GM23338 (cell line): Measurements from ENCODE around the gene LRRTM2. TPM values are rescaled to one million over a fixed set of nuclear protein-coding genes. Genes with fewer than 3 reads are reported as not detected.

Experiments used
- ATAC-seq: fragments of 200-7000 bp; cut with Tn5 transposase; 3 replicates; pipeline ENCODE4 v1.9.1; 2020
- DNase-seq: peaks from one replicate; pipeline ENCODE4 v3.0.0-alpha.2; 2015; ENCODE audit warnings: low spot score
- H2AFZ ChIP-seq: fragments of 200-600 bp; sonication (generic); 2 replicates; pipeline ENCODE4 v1.8.0; 2016; ENCODE audit warnings: antibody characterized with exemption, mild to moderate bottlenecking, moderate library complexity
- H3F3A ChIP-seq: fragments of 200-600 bp; sonication (generic); replicated peaks from 2 replicates; pipeline ENCODE4 v1.8.0; 2017; ENCODE audit warnings: antibody characterized with exemption, mixed run types, low read depth
- H3K27ac ChIP-seq: fragments of 200-600 bp; sonication (generic); 2 replicates; pipeline ENCODE4 v1.6.1; 2016; ENCODE audit warnings: low read depth
- H3K27me3 ChIP-seq: fragments of 200-600 bp; sonication (generic); 2 replicates; pipeline ENCODE4 v1.8.0; 2016; ENCODE audit warnings: mild to moderate bottlenecking, mixed run types, moderate library complexity; ENCODE audit not compliant: insufficient read depth
- H3K36me3 ChIP-seq: fragments of 200-600 bp; sonication (generic); 2 replicates; pipeline ENCODE4 v1.8.0; 2016; ENCODE audit warnings: mild to moderate bottlenecking; ENCODE audit not compliant: insufficient read depth
- H3K4me1 ChIP-seq: fragments of 200-600 bp; sonication (generic); 2 replicates; pipeline ENCODE4 v1.8.0; 2016; ENCODE audit warnings: mild to moderate bottlenecking, moderate library complexity; ENCODE audit not compliant: insufficient read depth
- H3K4me2 ChIP-seq: fragments of 200-600 bp; sonication (generic); 2 replicates; pipeline ENCODE4 v1.7.1; 2017; ENCODE audit warnings: mixed run types
- H3K4me3 ChIP-seq: fragments of 200-600 bp; sonication (generic); 2 replicates; pipeline ENCODE4 v1.6.1; 2016; ENCODE audit warnings: mixed run types
- H3K79me2 ChIP-seq: fragments of 200-600 bp; sonication (generic); replicated peaks from 2 replicates; pipeline ENCODE4 v1.8.0; 2017; ENCODE audit warnings: mild to moderate bottlenecking; ENCODE audit not compliant: insufficient read depth
- H3K9me2 ChIP-seq: fragments of 200-600 bp; sonication (generic); 2 replicates; pipeline ENCODE4 v1.8.0; 2017; ENCODE audit not compliant: insufficient read depth
- H4K20me1 ChIP-seq: fragments of 200-600 bp; sonication (generic); replicated peaks from 2 replicates; pipeline ENCODE4 v1.8.0; 2017; ENCODE audit warnings: mild to moderate bottlenecking; ENCODE audit not compliant: insufficient read depth
- H3K27ac Mint-ChIP-seq: 2 replicates; pipeline ENCODE4 v1.8.0; 2020; ENCODE audit warnings: inconsistent platforms, mild to moderate bottlenecking, moderate library complexity, mixed read lengths
- H3K27me3 Mint-ChIP-seq: 3 replicates; pipeline ENCODE4 v1.8.0; 2022; ENCODE audit warnings: low read depth, mild to moderate bottlenecking, moderate library complexity, mixed read lengths, inconsistent platforms; ENCODE audit not compliant: insufficient read depth, poor library complexity
- H3K36me3 Mint-ChIP-seq: 3 replicates; pipeline ENCODE4 v1.8.0; 2021; ENCODE audit warnings: low read depth, mild to moderate bottlenecking, inconsistent platforms, moderate library complexity, mixed read lengths
- H3K4me1 Mint-ChIP-seq: 3 replicates; pipeline ENCODE4 v1.8.0; 2020; ENCODE audit warnings: mild to moderate bottlenecking, inconsistent platforms, mixed read lengths
- H3K4me3 Mint-ChIP-seq: 3 replicates; pipeline ENCODE4 v1.8.0; 2021; ENCODE audit warnings: moderate library complexity, mild to moderate bottlenecking, inconsistent platforms, mixed read lengths
- H3K9me3 Mint-ChIP-seq: 3 replicates; pipeline ENCODE4 v1.8.0; 2020; ENCODE audit warnings: moderate library complexity, mild to moderate bottlenecking, inconsistent platforms, mixed read lengths
- CREB1 ChIP-seq: fragments of 250-450 bp; sonication (Bioruptor Pico); IDR thresholded peaks from 2 replicates; pipeline ENCODE4 v1.5.0; 2020; ENCODE audit warnings: low read depth, mild to moderate bottlenecking, moderate library complexity
- CTCF ChIP-seq, 2 experiments: fragments of 200-600 bp in 1 of 2; sonication (generic) in 1 of 2; conservative IDR thresholded peaks; 2 replicates each; pipeline versions ENCODE4 v1.5.1 to v1.6.1; 2016 to 2017; ENCODE audit warnings: antibody characterized with exemption in 2 of 2, low read depth in 2 of 2, mild to moderate bottlenecking in 2 of 2, moderate library complexity in 1 of 2
- ETS1 ChIP-seq: IDR thresholded peaks from 2 replicates; pipeline ENCODE4 v1.6.1; 2016; ENCODE audit warnings: antibody characterized with exemption
- EZH2 ChIP-seq: fragments of 200-600 bp; sonication (generic); IDR thresholded peaks from one replicate; pipeline ENCODE4 v1.8.0; 2017; ENCODE audit warnings: antibody characterized with exemption, mild to moderate bottlenecking, low read depth; ENCODE audit not compliant: unreplicated experiment
- EZH2phosphoT487 ChIP-seq: fragments of 200-600 bp; sonication (generic); IDR thresholded peaks from one replicate; pipeline ENCODE4 v1.8.1; 2018; ENCODE audit warnings: antibody characterized with exemption; ENCODE audit not compliant: unreplicated experiment
- JUNB ChIP-seq: IDR thresholded peaks from one replicate; pipeline ENCODE4 v1.6.1; 2016; ENCODE audit warnings: antibody characterized with exemption; ENCODE audit not compliant: unreplicated experiment
- NANOG ChIP-seq: IDR thresholded peaks from 2 replicates; pipeline ENCODE4 v1.6.1; 2016; ENCODE audit warnings: antibody characterized with exemption, borderline replicate concordance
- STAT1 ChIP-seq: IDR thresholded peaks from one replicate; pipeline ENCODE4 v1.6.1; 2016; ENCODE audit warnings: antibody characterized with exemption; ENCODE audit not compliant: unreplicated experiment
- ZNF114 ChIP-seq: fragments of 250-450 bp; sonication (Bioruptor Pico); IDR thresholded peaks from 2 replicates; pipeline ENCODE4 v1.5.0; 2020; ENCODE audit warnings: mild to moderate bottlenecking, moderate library complexity
- ZNF331 ChIP-seq: fragments of 250-450 bp; sonication (Bioruptor Pico); IDR thresholded peaks from 2 replicates; pipeline ENCODE4 v1.5.0; 2020; ENCODE audit warnings: low read depth, mild to moderate bottlenecking, moderate library complexity
- polyA plus RNA-seq: library from polyadenylated mRNA; unstranded; fragments of >200 nt; fragmentation: Nextera tagmentation; extraction: Ambion mirVana; gene quantifications from 2 replicates; pipeline ENCODE4 v1.2.1, GENCODE V29; 2016
- total RNA-seq: library from RNA; depleted of rRNA; stranded (reverse); fragments of >200 nt; shearing (Covaris generic); gene quantifications from 2 replicates; pipeline ENCODE4 v1.2.3, GENCODE V29; 2014
- TF ChIP-seq, protein P1 (sequence below): fragments of 250-450 bp; sonication (Bioruptor Pico); IDR thresholded peaks from 2 replicates; pipeline ENCODE4 v1.5.0; 2020; ENCODE audit warnings: mild to moderate bottlenecking, moderate library complexity

Gene LRRTM2
- total and polyA plus RNA-seq, 2 experiments from 2014 or later, result 1.5 TPM; not detected in 1

DNA sequence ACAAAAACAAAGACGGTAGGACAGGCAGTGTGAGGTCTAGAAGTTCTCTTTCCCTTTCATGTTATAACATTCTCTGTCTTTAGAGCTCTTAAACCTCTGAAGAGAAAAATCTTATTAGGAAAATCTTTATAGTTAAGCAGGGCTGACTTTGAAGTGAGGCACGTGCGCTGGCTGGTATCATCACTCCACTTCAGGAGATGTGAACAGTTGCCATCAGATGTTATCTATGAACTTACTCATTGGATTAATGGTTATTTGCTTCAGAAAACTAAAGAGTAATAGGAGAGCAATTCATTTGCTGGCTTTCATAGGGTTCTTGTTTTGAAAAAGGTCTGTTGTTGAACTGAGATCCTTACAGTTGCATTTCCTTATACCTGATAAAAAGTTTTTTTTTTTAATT, 25.7 kb downstream of the LRRTM2 start (continued):
- TF ChIP-seq EZH2 (no peak), EZH2phosphoT487 (no peak), ZNF331 (CRISPR knock-in tag) (no peak), ZNF114 (CRISPR knock-in tag) (no peak), CREB1 (no peak)

DNA sequence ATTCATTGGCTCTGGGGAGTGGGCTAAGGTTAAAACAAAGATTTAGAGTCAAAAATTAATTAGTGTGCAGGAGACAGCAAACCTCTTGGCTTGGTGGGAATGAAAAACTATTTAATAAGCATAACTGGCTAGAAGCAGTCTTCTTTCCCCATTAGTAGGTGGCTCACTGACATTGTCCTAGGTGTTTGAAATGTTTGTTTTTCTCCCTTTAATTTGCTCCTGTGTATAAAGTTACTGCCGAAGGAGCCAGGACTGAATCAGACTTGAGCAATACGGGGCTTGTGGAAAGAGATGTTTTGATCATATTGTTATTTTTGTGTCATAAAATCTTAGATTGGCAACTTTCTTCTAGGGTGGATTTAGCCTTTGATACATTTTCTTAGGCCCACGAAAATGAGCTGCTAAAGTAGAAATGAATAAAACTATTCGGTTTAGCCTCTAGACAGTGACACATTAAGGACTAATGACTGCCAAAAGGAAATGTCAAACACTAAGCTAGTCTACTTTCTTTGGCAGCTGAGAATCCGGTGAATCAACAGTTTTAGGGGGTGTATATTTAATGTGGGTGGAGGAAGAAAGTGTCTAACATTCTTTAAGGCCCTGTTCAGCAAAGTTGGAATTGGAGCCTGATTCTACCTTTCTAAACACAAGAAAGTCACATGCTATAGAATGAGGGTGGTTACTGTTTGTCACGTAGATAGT, 30.2 kb downstream of the LRRTM2 start:
- no peak overlapping the region for H3K4me3 Mint-ChIP-seq
- Histone ChIP-seq H3K27me3 (no peaks in the 10 kb centered on the region), H3K36me3 (no peaks in the 10 kb centered on the region), H2AFZ (no peak overlapping the region), H4K20me1 (peaks cover under 1% of the 10 kb centered on the region; the same call in 1 of the 2 replicates), H3K27ac (peak overlapping the region; percentile 41; the same call in 1 of the 2 replicates), H3K4me2 (no peak overlapping the region), H3K79me2 (peaks cover 97% of the 10 kb centered on the region), H3F3A (no peaks in the 10 kb centered on the region), H3K4me3 (no peak overlapping the region), H3K4me1 (peaks cover 59% of the 10 kb centered on the region), H3K9me2 (peaks cover 4% of the 10 kb centered on the region; the same call in 1 of the 2 replicates)
- H3K4me1 Mint-ChIP-seq, result peaks cover 54% of the 10 kb centered on the region
- ATAC-seq (no peak), DNase-seq (no peak)
- no peaks in the 10 kb centered on the region for H3K9me3 Mint-ChIP-seq
- H3K27ac Mint-ChIP-seq, result peak overlapping the region; percentile 88
- H3K27me3 Mint-ChIP-seq, result no peaks in the 10 kb centered on the region
- H3K36me3 Mint-ChIP-seq, result no peaks in the 10 kb centered on the region
- TF ChIP-seq, protein P1, sequence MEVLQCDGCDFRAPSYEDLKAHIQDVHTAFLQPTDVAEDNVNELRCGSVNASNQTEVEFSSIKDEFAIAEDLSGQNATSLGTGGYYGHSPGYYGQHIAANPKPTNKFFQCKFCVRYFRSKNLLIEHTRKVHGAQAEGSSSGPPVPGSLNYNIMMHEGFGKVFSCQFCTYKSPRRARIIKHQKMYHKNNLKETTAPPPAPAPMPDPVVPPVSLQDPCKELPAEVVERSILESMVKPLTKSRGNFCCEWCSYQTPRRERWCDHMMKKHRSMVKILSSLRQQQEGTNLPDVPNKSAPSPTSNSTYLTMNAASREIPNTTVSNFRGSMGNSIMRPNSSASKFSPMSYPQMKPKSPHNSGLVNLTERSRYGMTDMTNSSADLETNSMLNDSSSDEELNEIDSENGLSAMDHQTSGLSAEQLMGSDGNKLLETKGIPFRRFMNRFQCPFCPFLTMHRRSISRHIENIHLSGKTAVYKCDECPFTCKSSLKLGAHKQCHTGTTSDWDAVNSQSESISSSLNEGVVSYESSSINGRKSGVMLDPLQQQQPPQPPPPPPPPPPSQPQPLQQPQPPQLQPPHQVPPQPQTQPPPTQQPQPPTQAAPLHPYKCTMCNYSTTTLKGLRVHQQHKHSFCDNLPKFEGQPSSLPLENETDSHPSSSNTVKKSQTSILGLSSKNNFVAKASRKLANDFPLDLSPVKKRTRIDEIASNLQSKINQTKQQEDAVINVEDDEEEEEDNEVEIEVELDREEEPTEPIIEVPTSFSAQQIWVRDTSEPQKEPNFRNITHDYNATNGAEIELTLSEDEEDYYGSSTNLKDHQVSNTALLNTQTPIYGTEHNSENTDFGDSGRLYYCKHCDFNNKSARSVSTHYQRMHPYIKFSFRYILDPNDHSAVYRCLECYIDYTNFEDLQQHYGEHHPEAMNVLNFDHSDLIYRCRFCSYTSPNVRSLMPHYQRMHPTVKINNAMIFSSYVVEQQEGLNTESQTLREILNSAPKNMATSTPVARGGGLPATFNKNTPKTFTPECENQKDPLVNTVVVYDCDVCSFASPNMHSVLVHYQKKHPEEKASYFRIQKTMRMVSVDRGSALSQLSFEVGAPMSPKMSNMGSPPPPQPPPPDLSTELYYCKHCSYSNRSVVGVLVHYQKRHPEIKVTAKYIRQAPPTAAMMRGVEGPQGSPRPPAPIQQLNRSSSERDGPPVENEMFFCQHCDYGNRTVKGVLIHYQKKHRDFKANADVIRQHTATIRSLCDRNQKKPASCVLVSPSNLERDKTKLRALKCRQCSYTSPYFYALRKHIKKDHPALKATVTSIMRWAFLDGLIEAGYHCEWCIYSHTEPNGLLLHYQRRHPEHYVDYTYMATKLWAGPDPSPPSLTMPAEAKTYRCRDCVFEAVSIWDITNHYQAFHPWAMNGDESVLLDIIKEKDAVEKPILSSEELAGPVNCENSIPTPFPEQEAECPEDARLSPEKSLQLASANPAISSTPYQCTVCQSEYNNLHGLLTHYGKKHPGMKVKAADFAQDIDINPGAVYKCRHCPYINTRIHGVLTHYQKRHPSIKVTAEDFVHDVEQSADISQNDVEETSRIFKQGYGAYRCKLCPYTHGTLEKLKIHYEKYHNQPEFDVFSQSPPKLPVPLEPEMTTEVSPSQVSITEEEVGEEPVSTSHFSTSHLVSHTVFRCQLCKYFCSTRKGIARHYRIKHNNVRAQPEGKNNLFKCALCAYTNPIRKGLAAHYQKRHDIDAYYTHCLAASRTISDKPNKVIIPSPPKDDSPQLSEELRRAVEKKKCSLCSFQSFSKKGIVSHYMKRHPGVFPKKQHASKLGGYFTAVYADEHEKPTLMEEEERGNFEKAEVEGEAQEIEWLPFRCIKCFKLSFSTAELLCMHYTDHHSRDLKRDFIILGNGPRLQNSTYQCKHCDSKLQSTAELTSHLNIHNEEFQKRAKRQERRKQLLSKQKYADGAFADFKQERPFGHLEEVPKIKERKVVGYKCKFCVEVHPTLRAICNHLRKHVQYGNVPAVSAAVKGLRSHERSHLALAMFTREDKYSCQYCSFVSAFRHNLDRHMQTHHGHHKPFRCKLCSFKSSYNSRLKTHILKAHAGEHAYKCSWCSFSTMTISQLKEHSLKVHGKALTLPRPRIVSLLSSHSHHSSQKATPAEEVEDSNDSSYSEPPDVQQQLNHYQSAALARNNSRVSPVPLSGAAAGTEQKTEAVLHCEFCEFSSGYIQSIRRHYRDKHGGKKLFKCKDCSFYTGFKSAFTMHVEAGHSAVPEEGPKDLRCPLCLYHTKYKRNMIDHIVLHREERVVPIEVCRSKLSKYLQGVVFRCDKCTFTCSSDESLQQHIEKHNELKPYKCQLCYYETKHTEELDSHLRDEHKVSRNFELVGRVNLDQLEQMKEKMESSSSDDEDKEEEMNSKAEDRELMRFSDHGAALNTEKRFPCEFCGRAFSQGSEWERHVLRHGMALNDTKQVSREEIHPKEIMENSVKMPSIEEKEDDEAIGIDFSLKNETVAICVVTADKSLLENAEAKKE (CRISPR knock-in tag), result no peak
- TF ChIP-seq CTCF (conservative IDR thresholded peaks at IDR 0.05; ENCODE audit: low read depth in 2 of 2) (no peak), NANOG (no peak), EZH2phosphoT487 (no peak), JUNB (no peak), CREB1 (no peak), ZNF331 (CRISPR knock-in tag) (no peak), STAT1 (no peak), EZH2 (no peak), ETS1 (no peak)
